ENCODE measurements around the gene KRT86.

GRCh38 chr12:52242442-52243258 is 31.8 kb upstream of the KRT86 start:
- TF ChIP-seq FOXK2 (IDR thresholded peaks at IDR 0.05) (no peak), TARDBP (IDR thresholded peaks at IDR 0.05) (no peak), SUZ12 (IDR thresholded peaks at IDR 0.05) (no peak), FOXA1 (IDR thresholded peaks at IDR 0.05) (no peak)
